ENCODE results near the gene ZCCHC3.

DNA sequence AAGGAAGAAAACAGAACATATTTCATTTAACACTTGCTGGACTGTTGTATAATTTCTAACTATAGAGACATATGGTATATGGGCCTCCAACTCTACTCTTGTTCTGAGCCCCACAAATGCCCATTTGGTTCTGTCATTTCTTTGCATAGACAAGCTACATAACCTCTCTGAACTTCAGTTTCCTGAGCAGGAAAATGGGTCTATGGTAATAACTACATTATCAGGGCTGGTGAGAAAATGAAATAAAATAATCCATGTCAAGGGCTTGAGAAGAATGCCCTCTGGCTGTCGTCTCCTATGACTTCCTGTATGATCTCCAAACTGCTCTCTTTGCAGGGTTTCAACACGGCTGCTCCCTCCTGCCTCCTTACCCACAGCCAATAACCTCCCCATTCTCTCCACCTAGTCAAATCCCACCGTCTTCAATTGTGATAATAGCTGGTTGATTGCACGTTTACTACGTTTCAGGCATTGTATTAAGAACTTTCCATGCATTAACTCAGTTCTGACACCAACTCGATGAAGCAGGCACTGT lies 12.0 kb downstream of the ZCCHC3 start:
- TF ChIP-seq CTCF (IDR thresholded peaks at IDR 0.05), result no peak
- no peak for TF ChIP-seq POLR2A (IDR thresholded peaks at IDR 0.05)
- no peak for TF ChIP-seq POLR2AphosphoS5 (IDR thresholded peaks at IDR 0.05)
